ENCODE measurements around the gene CACNA1C.
A peak's percentile ranks its signal among the peaks of the same experiment; 100 is the strongest.

The CACNA1C gene

DNA sequence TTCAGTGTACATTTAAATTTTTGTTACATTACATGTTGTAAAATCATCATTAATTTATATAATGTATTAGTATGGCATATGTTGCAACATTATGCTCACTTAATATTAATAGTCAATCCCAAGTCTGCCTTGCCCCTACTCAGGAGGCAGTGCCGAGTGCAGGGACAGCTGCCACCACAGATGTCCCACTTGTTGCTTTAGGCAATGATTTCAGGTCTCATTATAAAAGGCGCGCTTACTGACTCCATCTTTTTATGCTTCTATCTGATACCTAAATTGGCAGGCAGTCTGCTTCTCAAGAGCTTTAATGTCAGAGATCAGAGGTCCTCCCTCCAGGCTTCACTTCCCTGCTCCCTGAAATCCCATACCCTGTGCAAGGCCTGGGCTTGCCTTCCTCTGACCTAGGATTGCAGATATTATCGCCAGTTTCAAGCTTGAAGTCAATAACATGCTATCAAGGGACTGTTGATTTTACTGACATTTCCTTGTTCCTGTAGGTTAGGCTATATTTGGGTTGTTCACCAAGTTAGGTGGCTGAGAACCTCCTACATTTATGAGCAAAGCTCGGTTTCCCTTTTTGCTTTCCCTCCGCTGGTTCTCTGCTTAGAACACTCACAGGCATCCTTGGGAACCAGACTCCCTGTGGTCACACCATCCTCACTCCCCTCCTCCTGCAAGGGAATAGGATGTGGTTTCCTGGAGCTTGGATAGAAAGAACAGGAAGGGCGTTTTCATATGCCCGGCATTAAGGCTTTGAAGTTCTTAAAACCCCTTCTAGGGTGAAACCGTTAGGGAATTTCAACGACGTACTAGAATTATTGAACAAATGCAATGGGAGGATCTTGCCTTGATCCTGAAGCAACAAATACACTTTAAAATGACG, 533.6 kb downstream of the CACNA1C start:
- no peak overlapping the region for H3K4me3 ChIP-seq (ENCODE audit: low read depth, low read length)
- DNase-seq (ENCODE audit: low read depth): no peak

DNA sequence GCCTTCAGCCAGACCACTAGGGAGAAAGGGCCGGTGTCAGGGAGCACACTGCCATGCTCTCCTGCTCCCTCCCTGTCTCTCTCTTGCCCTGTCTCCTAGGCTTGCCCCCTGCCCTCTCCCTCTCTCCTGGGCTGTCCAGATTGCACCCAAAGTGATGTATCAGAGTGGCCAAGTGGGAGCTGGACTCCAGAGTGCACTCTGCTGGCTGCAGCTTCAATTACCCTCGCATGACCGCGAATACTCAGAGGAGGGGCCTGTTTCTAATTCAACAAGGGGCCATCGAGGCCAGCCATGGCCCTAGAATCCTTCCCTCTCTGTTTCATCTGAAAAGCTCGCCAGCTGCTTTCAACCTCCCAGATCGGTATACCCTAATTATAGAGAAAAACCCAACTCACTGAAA, 535.6 kb downstream of the CACNA1C start:
- no peak overlapping the region for H3K4me3 ChIP-seq (ENCODE audit: low read depth, low read length)
- DNase-seq (ENCODE audit: low read depth): no peak

DNA sequence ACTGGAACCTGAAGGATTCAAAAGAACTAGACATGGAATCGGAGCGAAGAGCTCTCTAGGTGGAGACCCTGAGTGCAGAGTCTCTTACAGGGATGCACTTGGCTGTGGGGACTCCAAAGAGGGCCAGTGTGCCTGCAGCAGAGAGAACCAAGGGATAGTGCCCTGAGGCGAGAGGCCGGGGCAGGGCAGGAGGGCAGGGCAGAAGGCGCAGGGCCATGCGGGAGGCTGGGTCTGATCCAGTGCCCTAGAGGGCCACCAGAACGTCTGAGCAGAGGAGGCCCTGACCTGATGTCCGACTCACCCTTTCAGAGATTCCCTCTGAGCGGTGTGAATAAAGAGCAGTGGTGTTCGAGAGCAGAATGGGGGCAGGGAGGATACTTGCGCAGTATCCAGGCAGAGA, 536.6 kb downstream of the CACNA1C start:
- DNase-seq (ENCODE audit: low read depth): no peak
- H3K4me3 ChIP-seq (ENCODE audit: low read depth, low read length): no peak overlapping the region

DNA sequence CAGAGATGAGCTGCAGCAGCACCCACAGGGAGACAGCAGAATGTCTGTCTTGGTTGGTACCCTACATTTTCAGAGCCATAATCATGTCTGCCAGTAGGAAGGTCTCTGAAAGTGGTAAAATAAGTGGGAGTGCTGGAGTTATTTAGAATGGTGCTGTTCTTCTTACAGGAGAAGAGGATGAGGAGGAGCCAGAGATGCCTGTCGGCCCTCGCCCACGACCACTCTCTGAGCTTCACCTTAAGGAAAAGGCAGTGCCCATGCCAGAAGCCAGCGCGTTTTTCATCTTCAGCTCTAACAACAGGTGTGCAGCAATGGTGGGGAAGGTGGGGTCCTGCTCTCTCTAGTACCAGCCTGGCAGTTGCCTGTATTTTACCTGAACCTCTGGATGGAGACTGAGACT, 540.3 kb downstream of the CACNA1C start:
- no peak overlapping the region for H3K4me3 ChIP-seq (ENCODE audit: low read depth, low read length)
- DNase-seq (ENCODE audit: low read depth): no peak

DNA sequence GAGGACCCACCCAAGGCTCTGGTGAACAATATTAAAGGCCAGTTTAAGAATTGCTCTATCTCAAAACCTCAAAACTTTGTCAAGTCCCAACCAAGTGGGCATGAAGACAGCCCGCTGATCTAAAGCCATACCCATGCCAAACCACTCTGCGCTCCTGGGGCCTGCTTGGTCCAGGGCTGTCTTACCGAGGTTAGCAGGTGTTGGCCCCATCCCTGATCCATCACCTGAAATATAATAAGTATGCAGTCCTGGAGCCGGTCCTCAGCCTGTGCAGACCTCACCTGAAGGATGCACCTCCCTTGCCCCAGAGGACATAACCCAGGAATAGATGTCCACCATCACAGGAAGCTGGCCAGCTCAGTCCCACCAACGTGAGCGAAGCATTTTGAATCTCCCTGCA, 543.7 kb downstream of the CACNA1C start:
- no peak for DNase-seq (ENCODE audit: low read depth)
- H3K4me3 ChIP-seq (ENCODE audit: low read depth, low read length): no peak overlapping the region

DNA sequence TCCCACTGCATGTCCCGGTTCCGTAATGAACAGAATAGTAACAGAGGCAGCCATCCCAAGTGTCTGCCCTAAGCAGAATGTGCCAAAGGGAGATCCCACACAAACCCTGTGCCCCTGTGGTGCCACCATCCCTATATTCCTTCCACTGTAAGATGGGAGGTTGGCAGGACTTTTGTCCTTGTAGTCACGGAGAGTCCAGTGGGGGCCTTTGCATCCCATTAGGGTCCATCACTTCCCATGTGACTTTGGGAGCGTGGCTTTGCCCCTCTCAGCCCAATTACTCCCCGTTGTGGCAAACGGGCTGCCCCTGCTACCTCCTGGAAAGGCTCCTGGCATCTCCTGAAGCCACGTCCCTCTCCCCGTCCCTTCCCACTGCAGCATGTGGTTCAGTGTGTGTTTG, 552.5 kb downstream of the CACNA1C start:
- H3K4me3 ChIP-seq (ENCODE audit: low read depth, low read length): no peak overlapping the region
- DNase-seq (ENCODE audit: low read depth): no peak

DNA sequence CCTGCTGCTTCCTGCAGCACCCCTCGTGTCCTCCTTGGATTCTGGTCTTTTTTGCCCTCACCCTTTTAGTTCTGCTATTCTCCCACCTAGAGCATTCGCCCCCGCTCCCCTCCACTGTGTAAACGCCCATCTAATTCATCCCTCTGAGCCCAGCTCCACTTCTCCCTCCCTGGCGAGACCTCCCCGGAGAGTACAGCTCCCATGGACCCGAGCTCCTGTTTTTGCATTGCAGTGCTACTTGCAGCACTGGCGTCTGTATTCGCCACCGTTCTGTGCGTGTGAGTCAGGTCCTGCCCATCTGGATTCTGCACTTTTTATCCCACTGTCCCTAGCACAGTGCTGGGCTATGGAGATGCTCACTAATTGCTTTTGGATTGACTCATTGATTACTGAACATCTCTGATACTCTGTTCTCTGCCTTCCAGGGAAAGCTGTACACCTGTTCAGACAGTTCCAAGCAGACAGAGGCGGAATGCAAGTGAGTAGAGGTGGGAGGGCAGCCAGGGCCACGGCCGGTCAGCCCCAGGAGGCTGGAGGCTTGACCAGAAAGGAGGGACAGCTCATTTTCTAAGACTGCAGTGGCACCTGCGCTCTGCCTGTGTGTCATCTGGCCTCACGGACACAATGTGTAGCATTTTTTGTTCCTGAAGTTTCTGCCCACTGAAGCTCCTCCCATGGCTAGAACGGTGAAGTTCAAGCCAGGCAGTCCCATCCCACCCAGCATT, 553.6 kb downstream of the CACNA1C start:
- no peak for DNase-seq (ENCODE audit: low read depth)
- no peak overlapping the region for H3K4me3 ChIP-seq (ENCODE audit: low read depth, low read length)

DNA sequence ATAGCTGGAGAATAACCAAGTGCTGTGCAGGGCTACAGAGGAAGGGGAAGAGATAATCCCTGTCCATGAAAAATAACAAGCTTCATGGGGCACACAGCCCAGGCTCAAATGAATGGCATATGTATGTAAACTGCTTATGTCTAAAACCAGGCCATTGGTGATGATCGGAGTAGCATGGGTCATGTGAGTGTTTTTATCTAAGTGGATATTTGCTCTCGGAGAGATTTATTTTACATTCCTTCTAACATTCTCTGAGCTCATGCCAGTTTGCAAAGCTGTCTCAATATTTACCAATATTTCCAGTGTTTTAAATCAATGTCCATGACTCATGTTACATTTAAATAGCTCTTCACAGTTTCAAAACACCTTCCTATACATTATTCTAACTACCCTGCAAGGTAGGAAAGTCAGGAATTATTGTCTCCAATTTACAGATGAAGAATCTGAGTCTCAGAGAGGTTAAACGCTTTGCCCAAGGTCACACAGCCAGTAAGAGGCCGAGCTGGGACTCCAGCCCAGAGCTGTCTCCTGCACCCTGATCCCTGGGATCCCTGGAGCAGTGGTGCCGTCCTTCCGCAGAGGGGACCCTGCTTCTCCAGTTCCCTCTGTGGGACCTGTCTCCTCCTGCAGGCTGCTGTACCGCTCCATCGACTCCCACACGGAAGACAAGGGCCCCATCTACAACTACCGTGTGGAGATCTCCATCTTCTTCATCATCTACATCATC, 555.3 kb downstream of the CACNA1C start:
- no peak overlapping the region for H3K4me3 ChIP-seq (ENCODE audit: low read depth, low read length)
- no peak for DNase-seq (ENCODE audit: low read depth)

DNA sequence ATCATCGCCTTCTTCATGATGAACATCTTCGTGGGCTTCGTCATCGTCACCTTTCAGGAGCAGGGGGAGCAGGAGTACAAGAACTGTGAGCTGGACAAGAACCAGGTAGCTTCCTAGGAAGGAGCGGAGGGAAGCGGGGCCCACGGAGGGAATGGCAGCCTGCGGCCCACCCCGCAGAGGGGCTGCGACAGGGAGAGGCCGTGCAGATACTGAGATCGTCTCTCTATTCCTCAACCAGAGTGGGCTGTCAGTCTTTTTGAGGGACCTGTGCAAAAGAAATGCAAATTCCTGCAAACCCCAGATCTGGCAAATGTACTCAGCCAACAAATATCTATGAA, 555.8 kb downstream of the CACNA1C start:
- H3K4me3 ChIP-seq (ENCODE audit: low read depth, low read length): no peak overlapping the region
- no peak for DNase-seq (ENCODE audit: low read depth)

DNA sequence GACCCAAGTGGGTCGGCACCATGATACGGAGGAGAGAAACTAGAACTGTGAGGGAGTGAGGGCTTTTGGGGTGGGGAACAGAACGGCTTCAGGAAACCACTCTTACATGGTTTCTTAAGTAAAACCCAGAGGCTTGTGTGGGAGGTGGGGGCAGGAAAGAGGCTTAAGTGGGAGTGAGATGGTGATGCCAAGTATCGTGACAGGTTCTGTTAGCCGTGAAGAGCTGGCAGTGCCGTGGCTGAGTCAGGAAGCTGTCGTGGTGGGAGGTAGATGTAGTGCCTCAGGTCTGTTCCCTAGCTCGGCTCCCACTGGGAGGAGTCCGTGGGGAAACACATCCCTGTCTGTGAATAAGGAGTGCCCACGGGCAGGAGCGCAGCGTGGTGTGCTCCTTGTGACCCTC, 556.2 kb downstream of the CACNA1C start:
- H3K4me3 ChIP-seq (ENCODE audit: low read depth, low read length): no peak overlapping the region
- no peak for DNase-seq (ENCODE audit: low read depth)

DNA sequence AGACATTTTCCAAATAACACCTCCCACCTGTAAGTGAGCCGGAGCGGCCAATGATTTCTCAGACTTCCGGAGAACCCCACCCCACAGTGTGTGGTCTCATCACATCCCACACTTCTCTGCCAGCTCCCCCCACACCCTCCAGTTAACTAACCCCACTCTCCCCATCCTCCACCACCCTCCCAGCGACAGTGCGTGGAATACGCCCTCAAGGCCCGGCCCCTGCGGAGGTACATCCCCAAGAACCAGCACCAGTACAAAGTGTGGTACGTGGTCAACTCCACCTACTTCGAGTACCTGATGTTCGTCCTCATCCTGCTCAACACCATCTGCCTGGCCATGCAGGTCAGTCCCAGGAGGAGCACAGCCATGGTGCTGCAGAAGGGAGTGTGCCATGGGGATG, 557.6 kb downstream of the CACNA1C start:
- DNase-seq (ENCODE audit: low read depth): no peak
- no peak overlapping the region for H3K4me3 ChIP-seq (ENCODE audit: low read depth, low read length)

DNA sequence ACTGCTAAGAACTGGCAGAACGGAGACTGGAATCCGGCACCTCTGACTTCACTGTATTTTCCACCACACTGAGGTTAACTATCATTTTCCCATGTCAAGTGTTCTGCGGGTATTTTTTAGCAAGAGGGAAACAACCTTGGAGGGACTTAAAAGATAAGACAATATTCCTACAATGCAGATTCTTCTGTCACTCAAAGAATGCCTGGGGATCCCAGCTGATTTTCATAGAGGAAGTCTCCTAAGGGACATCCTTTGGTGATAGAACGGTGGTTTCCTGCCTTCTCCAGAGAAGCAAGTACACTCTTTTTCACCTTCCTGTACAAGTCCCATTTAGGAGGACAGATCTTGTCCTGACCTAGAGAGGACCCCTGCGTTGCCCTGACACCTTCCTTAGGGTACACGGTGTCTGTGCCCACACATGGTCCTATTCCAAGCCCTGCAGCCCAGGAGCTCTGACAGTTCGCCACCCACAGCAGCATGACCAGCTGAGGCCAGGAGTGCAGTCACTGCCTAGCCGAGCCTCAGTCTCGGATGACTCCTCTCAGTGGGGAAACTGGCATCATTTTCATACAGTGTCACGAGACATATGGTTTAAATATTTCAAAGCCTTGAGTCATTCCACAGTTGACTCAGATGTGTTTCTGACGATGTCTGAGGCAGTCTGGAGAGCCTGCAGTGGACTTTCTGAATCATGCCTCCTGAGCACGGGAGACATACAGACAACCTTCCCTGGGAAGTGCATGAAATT, 560.7 kb downstream of the CACNA1C start:
- DNase-seq (ENCODE audit: low read depth): peak; percentile 82
- H3K4me3 ChIP-seq (ENCODE audit: low read depth, low read length): no peak overlapping the region

DNA sequence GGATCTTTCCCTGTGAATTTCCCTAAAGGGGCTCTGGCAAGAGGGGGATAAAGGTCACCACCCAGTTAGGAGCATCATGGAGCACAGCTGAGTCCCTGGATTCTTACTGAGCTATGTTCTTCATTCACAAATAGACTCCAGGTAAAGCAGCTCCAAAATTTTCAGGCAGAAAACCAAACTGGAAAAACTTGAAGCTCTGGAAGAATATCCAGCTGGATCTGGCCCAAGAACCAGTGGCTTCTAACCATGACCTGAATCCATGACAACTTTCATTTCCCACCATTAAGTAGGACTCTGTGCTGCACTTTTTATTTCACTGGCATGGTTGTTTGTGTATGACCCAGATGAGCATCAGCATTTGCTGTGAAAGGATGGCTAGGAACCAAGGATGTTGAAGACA, 561.6 kb downstream of the CACNA1C start:
- H3K4me3 ChIP-seq (ENCODE audit: low read depth, low read length): no peak overlapping the region
- no peak for DNase-seq (ENCODE audit: low read depth)

DNA sequence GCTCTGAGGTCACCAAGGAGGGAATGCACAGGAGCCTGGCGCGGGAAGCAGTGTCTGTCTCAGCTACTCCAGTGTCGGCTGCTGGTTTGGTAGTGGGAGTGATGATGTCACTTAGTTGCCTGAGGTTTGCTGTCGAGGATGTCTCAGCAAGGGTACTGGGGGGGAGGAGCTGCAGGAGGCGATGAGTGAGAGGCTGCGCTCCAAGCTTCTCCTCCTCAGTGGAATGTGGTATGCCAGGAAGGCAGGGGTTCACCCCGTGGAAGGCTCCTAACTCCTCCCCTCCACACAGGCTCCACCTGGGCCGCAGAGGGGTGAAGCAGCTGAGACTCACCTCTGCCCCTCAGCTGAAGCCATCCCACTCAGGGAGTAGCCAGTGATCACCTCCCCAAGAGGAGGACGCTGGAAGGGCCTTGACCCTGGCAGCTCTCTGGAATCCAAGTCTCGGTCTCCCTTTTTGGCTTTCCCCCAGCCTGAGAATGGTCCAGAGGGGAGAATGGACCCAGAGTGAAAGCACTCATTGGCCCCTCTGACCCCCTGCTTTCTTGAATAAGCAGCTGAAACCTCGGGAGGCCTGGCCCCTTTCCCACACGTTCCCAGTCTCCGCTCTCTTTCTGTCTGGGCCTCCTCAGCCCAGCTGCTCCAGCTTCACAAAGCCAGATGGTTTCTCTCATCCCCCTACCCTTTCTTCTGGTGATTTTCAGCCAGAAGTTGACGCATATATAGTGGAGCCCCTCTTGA, 563.0 kb downstream of the CACNA1C start:
- peak; percentile 32 for DNase-seq (ENCODE audit: low read depth)
- no peak overlapping the region for H3K4me3 ChIP-seq (ENCODE audit: low read depth, low read length)

DNA sequence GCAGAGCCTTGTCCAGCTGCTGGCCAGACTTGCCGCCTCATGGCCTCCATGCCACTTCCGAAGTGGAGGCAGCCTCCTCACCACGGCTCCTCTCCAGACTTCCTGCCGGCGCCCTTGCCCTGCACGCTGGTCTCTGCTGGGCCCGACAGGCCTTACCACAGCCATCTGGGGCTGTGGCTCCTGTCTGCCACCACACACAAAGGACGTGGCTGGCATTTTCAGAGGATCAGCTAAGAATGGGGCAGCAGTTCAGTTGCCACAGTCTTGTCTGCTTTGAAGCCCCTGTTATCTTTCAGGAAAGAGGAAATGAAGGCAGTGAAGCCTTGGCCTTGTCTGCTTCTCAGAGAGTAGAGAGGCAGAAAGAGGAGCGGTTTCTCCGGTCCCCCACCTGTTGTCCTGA, 564.0 kb downstream of the CACNA1C start:
- H3K4me3 ChIP-seq (ENCODE audit: low read depth, low read length): no peak overlapping the region

DNA sequence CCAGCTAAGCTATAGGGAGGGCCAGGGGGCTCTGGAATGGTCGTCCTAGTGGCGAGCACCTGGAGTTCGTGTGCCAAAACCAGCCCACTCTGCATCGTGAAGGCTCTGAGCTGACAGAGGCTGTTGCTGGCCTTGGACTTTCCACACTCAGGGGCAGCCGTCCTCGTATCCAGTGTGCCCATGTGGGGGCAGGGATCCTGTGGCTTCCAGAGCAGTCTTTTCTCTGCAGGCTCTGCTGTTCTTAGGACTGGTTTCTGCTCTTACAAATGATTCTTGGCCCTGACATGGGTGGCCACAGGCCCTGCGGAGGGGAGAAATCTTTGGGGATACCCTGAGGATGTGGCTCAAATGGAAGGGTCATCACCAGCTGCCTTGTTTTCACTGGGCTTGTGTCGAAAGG, 564.6 kb downstream of the CACNA1C start:
- no peak for DNase-seq (ENCODE audit: low read depth)

More for the DNA sequence above, 564.0 kb downstream of the CACNA1C start:
- DNase-seq (ENCODE audit: low read depth): no peak

DNA sequence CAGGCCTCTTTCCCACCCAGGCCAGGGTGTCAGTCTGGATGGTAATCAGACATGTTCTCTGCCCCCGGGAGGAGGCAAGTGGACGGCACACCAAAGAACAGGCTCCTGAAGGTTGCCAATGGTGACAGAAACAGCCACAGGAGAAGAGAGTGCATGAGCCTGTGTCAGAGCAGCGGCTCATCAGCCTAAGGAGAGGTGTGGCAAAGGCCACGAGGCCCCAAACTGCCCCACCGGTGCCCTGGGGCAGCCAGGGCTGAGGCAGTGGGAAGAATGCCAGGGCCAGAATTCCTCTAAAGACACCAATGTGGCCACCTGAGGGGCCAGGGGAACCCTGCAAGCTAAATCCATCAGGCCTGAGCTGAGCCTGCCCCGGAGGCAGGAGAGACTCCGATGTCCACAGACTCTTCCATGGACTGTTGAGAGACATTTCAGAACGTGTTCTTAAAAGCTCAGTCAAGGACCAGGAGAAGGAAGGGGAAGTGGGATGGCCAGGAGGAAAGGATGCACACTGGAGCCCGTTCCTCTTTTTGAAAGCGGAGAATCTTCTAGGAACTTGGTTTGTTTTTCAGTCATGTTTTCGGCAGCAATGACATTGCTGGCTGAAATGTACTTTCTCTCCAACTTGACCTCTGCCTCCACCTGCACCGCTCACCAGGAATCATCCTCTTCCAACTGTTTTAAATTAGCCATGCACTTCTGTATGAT, 565.7 kb downstream of the CACNA1C start:
- H3K4me3 ChIP-seq (ENCODE audit: low read depth, low read length): no peak overlapping the region
- DNase-seq (ENCODE audit: low read depth): no peak

More for the DNA sequence above, 564.6 kb downstream of the CACNA1C start:
- H3K4me3 ChIP-seq (ENCODE audit: low read depth, low read length): no peak overlapping the region

DNA sequence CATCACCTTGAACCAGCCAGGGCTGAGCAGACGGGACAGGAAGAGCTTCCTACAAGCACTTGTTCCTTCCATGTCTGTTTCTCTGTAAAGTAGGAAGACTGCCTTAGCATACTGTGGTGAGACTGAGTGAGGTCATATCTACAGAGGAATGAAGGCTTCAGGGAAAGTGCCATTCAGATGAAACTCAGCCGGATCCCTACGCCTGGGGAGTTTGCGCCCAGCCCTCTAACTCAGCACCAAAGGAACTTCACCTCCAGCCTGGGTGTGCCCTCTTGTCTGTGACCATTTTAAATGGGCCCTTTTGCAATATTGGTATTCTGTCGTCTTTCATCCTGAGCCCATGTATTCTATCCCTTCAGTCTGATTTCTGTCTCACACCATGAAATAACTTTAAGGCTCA, 566.3 kb downstream of the CACNA1C start:
- DNase-seq (ENCODE audit: low read depth): no peak
- no peak overlapping the region for H3K4me3 ChIP-seq (ENCODE audit: low read depth, low read length)

All from skeletal muscle cell (primary cell).